Stimulated activated CD8-positive, alpha-beta memory T cell treated with anti-CD3 and anti-CD28 coated beads, Interleukin-4, amount 100 ng/mL, for 48 hours (primary cell): ENCODE results near the gene KIF5A.

Experiments used
- DNase-seq: peaks from one replicate; pipeline ENCODE4 v3.0.0-alpha.2; 2020

The KIF5A gene

DNA sequence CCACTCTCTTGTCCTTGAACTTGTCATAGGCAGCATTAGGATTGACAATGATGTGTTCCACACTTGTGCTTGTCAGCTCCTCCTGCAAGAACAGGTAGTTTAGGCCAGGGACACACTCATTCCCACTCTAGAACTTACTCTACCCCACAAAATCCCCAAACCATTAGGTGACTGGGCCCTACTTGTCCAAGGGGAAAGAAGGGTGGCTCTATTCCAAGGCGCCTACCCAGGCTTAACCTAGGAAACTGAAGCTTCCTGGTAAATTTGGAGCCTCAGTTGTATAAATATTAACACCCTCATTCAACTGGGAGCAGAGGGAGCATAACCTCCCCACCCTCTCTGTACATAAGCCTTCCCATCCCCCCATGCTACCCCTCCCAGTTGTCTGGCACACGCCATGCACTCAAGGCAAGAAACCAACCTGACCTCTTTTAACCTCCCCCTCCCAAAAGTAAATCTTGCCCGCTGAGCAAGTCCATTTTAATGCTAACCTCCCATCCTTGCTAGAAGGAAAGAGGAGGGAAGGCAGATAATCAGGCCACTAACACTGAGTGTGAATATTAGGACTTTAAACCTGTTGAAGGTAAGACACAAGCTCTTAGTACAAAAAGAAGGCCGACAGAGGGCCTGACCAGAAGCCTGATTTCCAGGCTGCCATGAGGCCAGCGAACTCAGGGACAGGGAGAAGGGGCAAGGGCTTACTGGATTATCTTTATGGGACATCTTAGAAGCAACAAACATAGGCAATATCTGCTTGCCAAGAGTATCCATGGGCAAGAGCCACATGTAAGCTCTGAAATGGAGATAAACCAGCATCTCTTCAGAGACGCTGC lies 13.9 kb upstream of the KIF5A start:
- DNase-seq, result no peak

DNA sequence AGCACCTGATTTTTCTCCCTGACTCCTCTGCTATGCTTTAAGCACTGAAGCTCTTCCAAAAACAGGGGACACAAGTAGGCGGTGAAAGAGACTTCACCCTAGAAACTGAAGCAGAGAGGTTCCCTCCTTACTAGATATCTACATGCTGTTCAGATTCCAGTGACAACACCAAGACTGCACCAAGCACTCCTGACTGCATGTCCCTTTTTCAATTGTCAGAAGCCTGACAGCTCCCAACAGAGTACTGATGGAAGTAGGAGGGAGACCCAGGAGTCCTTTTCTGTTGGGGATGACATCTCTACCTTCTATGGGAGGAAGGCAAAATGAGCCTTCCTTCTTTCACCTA lies 13.3 kb upstream of the KIF5A start:
- DNase-seq, result no peak

- no peak for DNase-seq
Measured at GRCh38 chr12:57539134-57539768, 10.6 kb upstream of the KIF5A start.

GRCh38 chr12:57541001-57541400 lies 8.8 kb upstream of the KIF5A start:
- DNase-seq, result no peak

GRCh38 chr12:57541717-57542116 lies 8.1 kb upstream of the KIF5A start:
- no peak for DNase-seq

DNA sequence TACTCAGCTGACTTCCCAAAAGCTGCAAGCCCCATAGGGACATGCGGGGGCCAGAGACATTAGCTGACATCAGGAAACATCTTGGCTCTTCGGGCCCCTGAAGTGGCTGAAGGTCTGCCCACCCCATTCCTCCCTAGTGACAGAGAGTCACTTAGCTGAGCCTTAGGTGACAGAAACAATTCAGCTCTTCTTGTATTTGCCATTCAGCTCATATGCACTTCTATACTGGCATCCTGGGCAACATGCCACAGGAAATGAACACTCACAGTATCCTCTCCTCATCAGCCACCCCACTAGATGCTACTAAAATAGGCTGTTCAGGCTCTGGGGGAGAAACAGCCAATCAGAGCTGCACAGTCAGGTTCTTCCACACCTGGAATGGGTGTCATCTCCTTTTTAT lies 6.3 kb upstream of the KIF5A start:
- no peak for DNase-seq

DNA sequence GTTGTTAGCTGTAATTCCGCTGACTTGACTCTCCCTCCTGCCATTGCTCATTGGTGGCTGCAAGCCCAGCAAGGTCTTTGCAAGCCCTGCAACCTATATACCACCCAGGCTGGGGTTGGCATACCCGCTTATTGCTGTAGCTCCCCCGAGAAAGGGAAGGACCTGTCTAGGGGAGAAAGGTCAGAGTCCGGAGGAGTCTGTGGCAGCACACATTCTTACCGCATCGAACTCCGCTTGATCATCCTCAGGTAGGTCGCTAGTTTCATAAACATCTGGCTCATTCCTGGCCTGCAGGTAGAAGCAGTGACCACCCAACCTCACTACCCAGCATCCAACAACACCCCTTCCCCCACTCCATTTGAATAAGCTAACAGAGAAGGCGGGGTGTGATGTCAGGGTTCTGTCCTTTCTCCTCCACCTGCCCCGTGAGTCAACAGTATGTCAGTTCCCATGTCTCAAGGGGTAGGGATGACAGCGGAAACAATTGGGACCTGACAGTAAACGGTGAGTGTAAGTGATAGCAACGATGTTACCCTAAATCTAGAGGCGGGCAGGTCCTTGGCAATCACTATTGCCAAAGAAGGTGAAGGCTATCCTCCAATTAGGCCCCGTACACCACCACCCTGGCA lies 3.9 kb upstream of the KIF5A start:
- DNase-seq, result no peak

DNA sequence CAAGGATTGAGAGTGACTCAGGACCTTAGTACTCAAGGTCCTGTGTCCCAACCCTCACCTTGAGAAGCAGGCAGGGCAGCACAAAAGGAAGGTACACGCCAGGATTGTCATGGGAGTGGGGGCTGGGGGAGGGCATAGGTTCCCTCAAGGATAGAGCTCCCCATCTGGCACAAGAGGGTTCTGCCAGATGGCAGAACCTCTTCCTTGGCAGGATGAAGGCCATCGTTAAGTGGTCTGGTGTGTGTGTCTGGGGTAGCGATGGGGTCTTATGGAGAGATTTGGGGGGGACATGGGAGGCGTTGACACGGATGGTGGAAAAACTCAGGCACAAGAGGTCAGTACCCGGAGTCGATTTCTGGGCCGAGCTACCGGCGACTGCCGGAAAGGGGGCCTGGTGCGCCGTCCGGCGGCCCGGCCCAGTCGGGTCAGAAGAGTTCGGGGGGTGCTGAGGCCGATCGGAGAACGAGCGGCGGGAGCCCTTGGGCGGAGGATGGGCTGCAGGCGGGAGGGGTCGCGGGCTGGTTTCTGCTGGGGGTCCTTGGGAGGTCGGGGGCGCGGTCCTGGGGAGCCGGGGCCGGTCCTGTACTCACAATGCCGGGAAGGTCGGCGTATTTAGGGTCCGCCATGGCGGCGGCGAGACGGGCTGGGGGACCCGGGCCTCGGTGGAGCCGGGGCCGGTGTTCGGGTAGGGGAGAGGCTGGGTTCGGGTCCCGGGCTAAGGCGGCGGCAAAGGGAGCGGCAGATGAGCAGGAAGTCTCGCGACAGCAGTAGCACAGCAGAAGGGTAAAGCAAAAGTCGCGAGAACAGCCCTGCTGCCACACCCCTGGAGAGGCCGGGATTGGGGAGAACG lies 3.2 kb upstream of the KIF5A start, which contains the start of gene DCTN2:
Gene DCTN2 (minus strand): TSS at position 755 of the 850 bp plus-strand sequence. CDS start 129 bp downstream, at position 626.
- DNase-seq, result peak; percentile 94

DNA sequence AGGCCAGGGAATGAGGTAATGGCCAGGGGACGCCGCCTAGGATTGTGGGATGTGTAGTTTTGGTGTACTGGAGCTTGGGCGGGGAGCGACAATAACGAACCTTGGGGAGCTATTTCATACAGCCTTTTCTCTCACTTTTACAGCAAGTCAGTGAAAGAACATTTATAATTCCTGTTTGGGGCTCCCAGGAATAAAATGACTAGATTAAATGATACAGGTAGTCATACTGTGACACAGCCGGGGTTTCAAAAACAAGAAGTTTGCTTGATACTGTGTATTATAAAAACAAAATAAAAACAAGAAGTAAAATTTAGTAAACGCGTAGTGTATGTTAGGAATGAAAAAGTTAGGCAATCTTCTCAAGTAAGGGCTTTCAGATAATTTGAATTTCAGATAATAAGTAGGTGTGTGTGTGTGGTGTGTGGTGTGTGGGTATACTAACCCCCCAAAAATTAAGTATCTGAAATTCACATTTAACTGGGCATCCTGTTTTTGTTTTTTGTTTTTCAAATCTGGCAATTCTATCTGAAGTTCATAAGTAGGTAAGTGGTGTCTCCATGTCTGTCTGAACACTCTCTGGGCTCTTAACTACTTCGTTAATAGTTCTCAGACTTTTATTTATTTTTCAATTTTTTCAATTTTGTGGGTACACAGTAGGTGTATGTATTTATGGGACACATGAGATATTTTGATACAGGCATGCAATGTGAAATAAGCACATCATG lies 2.4 kb upstream of the KIF5A start:
- no peak for DNase-seq

DNA sequence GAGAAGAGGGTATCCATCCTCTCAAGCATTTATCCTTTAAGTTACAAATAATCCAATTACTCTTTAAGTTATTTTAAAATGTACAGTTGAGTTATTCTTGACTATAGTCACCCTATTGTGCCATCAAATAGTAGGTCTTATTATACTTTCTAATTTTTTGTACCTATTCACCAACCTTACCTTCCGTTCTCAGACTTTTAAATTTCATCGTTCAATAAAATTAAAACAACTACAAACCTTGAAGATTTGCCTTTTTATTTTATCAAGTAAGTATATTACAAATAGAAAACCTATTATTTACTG lies 1.9 kb upstream of the KIF5A start:
- no peak for DNase-seq

DNA sequence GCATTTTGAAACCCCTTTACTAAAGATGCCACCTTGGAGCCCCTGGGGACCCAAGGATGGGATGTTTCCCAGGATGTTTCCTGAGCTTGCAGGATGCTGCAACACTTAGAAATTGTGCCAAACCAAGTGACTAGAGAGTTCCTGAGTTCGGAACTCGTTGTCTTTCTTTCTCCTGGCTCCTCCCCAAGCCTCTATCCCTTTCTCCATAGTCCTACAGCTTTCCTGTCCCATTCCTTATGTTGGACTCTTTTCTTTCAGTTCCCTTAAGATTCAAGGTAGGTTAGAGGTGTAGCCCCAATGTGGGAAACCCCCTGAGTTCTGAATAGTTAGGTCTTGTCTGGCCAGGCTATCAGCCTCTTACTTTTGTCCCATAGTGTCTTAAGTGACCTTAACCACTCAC lies 1.4 kb upstream of the KIF5A start:
- no peak for DNase-seq

DNA sequence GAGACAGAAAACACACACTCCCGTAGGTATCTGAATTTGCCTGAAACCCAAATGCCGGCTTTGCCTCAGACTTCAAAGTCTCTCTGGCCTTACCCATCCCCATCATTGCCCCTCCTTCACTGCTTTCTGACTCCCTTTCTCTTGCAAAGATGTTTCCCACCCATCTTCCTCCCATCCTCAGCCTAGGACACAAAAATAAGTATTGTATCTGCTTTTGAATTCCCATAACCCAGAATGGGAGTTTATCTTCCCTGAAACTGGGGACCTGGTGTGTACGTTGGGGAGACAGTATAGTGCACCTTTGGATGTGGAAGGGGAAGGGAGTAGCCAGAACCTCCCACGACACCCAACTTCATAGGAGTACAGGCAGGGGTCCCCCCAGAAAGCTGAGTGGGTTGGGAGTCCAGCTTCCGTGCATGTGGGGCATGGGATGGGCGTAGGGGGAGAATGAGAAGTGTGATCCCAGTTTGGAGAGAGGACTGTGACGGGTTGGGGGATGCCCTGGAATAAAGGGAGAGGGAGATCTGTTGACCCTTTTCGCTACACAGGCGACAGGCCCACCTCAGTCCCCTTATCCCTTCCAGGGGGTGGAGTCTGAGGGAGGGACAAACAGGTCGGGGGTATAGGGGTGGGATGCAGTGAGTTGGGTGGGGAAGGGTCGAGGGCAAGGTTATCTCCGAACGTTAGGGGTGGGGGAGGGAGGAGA lies 488 bp upstream of the KIF5A start:
- DNase-seq, result no peak

DNA sequence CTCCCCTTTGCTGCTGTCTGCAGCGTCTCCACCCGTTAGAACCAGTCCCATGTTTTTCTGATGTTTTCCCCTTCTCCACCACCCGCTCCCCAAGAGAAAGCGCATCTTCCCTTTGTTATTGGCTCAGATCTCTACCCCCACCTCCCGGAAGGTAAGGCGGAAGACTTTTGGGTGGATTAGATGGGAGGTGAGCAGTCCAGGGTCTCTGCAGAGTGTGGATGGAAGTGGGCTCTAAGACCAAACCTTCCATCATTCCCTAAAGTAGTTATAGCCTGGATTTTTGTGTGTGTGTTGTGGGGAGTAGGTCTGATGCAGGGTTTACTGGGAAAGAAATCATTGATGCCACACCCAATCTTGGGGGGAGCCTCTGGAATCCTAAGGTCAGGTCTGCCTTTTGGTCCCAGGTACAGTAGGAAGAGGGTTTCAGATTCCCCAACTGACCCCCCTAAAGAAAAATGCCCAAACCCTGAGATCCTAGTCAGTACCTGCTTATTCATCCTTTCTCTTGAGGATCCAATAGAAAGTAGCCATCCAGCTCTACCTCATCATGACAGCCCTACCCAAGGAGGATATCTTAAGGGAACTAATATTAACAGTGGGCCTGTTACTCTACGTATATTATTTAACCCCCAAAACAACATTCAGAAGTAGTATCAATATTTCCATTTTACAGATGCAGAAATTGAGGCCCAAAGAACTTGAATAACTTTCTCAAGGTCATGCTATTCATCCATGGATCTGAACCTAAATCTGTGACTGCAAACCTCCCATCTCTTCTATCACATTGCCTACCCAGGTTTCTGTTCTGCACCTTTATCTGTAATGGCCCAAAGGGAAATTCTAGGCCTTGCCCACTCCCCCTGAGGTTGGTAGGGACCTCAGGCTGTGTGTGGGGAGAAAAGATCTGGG lies 1.1 kb downstream of the KIF5A start:
- no peak for DNase-seq

DNA sequence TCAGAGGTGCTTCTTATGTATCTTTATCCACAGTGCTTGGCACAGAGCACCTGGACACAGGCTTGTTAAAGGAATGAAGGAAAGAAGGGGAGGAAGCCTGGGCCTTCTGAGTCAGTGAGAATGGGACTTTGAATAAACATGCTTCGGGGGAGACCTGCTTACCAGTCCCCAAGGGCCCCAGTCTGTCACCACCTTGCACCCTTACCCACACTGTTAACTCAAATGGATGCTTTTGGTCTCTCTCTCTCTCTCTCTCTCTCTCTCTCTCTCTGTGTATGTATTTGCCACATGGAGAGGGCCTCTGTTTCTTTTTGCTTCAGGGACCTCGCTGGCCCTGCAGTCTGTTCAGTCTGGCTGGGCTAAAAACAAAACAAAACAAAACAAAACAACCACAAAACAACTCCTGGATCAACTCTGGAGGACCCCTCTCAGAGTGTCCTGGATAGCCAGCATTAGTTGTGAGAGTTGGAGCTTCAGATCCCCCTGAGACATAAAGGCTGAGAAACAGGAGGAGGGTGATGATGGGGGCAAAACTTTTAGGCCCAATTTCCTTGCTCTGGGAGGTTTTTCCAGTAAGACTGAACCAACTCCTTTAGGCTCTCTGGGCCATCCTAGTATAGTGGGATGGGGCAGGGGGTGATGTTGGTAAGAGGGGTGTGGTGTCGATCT lies 1.9 kb downstream of the KIF5A start:
- DNase-seq, result no peak

DNA sequence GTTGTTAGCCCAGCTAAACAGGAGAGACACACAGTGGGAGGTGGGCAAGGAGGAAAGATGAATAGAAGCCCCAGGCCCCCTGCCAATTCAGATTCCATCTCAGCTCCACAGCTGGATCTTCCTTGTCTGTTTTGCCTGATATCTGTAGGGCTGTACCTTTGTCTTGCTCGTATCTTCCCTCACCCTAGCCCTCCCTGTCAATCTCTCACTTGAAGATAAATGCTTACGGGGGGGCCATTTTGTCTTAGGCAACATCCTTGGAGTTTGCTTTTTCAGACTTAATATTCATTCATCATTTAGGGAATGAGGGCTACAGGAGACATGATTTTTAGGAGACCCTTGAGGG lies 2.4 kb downstream of the KIF5A start:
- no peak for DNase-seq

DNA sequence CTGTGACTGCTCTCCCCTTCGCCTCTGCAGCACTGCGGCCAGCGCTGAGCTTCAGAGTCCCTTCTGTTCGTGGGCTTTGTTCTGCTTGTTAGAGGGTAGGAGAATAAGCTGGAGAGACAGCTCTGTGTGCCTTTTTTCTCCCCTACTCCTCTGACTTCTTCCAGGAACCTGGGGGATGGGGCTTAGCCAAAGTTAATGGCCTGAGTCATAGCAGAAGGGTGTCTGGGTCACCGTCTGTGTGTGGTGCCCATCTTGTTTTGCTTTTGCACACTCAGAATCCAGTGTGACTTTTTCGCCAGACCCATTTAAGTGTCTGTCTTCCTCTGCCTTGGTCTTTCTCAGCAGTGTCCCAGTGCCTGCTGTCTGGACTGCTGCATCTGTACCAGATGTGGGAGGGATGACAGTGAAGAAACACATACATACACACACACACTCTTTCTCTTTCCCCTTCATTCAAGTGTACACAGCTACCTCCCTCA lies 3.0 kb downstream of the KIF5A start:
- no peak for DNase-seq

- no peak for DNase-seq
Measured at GRCh38 chr12:57553343-57554202, 3.7 kb downstream of the KIF5A start.

GRCh38 chr12:57554453-57554852 lies 4.6 kb downstream of the KIF5A start:
- DNase-seq, result no peak

- no peak for DNase-seq
Measured at GRCh38 chr12:57554897-57555296, 5.1 kb downstream of the KIF5A start.
